PFSK-1 (cell line): ENCODE data around the gene NEDD4L.

Experiments used
- POLR2AphosphoS5 ChIP-seq: IDR thresholded peaks from 2 replicates; pipeline ENCODE4 v1.6.1; 2012; ENCODE audit warnings: low read depth, mild to moderate bottlenecking, control low read depth, low read length, moderate library complexity
- SIN3A ChIP-seq: IDR thresholded peaks from 2 replicates; pipeline ENCODE4 v1.6.1; 2012; ENCODE audit warnings: mild to moderate bottlenecking, low read length, moderate library complexity, borderline replicate concordance; ENCODE audit not compliant: insufficient read depth
- TAF1 ChIP-seq: IDR thresholded peaks from 2 replicates; pipeline ENCODE4 v1.6.1; 2012; ENCODE audit warnings: low read length, control low read depth, borderline replicate concordance; ENCODE audit not compliant: insufficient read depth
- TF ChIP-seq, protein P1 (sequence below), 2 experiments: IDR thresholded peaks; 2 replicates each; pipeline versions ENCODE4 v1.6.1 to v1.8.0; 2011 to 2012; ENCODE audit warnings: low read depth in 2 of 2, low read length in 2 of 2, control low read depth in 1 of 2, inconsistent platforms in 1 of 2, mild to moderate bottlenecking in 1 of 2, moderate library complexity in 1 of 2; ENCODE audit not compliant: insufficient read depth in 1 of 2

DNA sequence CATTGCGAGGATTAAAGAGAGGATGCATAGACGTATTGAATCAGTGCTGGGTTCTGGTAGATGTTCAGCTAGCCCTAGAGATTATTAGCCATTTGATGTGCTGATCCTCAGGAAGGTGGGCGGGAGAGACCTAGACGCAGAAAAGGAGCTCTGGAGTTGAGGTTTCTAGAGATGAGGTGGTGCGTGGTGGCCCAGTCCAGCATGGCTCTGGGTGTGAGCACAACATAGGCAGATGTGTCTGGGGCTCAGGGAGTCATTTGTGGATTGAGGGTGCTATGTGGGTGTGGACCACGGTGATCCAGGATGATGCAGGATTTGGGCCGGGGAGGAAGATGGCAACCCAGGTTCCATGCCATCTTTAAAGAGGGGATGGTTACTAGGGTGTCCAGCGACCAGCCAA lies 102.1 kb downstream of the NEDD4L start:
- TF ChIP-seq POLR2AphosphoS5, result no peak
- TF ChIP-seq, protein P1, sequence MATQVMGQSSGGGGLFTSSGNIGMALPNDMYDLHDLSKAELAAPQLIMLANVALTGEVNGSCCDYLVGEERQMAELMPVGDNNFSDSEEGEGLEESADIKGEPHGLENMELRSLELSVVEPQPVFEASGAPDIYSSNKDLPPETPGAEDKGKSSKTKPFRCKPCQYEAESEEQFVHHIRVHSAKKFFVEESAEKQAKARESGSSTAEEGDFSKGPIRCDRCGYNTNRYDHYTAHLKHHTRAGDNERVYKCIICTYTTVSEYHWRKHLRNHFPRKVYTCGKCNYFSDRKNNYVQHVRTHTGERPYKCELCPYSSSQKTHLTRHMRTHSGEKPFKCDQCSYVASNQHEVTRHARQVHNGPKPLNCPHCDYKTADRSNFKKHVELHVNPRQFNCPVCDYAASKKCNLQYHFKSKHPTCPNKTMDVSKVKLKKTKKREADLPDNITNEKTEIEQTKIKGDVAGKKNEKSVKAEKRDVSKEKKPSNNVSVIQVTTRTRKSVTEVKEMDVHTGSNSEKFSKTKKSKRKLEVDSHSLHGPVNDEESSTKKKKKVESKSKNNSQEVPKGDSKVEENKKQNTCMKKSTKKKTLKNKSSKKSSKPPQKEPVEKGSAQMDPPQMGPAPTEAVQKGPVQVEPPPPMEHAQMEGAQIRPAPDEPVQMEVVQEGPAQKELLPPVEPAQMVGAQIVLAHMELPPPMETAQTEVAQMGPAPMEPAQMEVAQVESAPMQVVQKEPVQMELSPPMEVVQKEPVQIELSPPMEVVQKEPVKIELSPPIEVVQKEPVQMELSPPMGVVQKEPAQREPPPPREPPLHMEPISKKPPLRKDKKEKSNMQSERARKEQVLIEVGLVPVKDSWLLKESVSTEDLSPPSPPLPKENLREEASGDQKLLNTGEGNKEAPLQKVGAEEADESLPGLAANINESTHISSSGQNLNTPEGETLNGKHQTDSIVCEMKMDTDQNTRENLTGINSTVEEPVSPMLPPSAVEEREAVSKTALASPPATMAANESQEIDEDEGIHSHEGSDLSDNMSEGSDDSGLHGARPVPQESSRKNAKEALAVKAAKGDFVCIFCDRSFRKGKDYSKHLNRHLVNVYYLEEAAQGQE (IDR thresholded peaks at IDR 0.05; ENCODE audit: insufficient read depth in 1 of 2, low read depth in 2 of 2, low read length in 2 of 2), result no peak
- no peak for TF ChIP-seq TAF1
- no peak for TF ChIP-seq SIN3A
